ENCODE measurements around the gene TLR6.

Gene TLR6

GRCh38 chr4:38820329-38821061 lies 36.1 kb downstream of the TLR6 start:
- TF ChIP-seq TOX (CRISPR knock-in tag; IDR thresholded peaks at IDR 0.05; ENCODE audit: borderline replicate concordance), result no peak
- no peak for TF ChIP-seq PATZ1 (CRISPR knock-in tag; IDR thresholded peaks at IDR 0.05; ENCODE audit: borderline replicate concordance)
- no peak for TF ChIP-seq POU6F1 (CRISPR knock-in tag; IDR thresholded peaks at IDR 0.05; ENCODE audit: borderline replicate concordance, low read depth)
- no peak for TF ChIP-seq CREB5 (CRISPR knock-in tag; IDR thresholded peaks at IDR 0.05; ENCODE audit: low read depth)
- no peak for TF ChIP-seq ZFP3 (CRISPR knock-in tag; IDR thresholded peaks at IDR 0.05)
- no peak for TF ChIP-seq OSR1 (CRISPR knock-in tag; IDR thresholded peaks at IDR 0.05)
- TF ChIP-seq ZFP30 (CRISPR knock-in tag; IDR thresholded peaks at IDR 0.05), result no peak
- no peak for ATAC-seq

GRCh38 chr4:38819569-38819968 lies 37.0 kb downstream of the TLR6 start:
- no peak for ATAC-seq
- TF ChIP-seq ZNF8 (CRISPR knock-in tag; IDR thresholded peaks at IDR 0.05) (no peak), PPARA (CRISPR knock-in tag; IDR thresholded peaks at IDR 0.05; ENCODE audit: borderline replicate concordance) (no peak), ESRRG (CRISPR knock-in tag; IDR thresholded peaks at IDR 0.05) (no peak), GLIS3 (CRISPR knock-in tag; IDR thresholded peaks at IDR 0.05) (no peak), CSRNP3 (CRISPR knock-in tag; IDR thresholded peaks at IDR 0.05) (no peak), PATZ1 (CRISPR knock-in tag; IDR thresholded peaks at IDR 0.05; ENCODE audit: borderline replicate concordance) (no peak), POU6F1 (CRISPR knock-in tag; IDR thresholded peaks at IDR 0.05; ENCODE audit: borderline replicate concordance, low read depth) (no peak), OSR1 (CRISPR knock-in tag; IDR thresholded peaks at IDR 0.05) (no peak), TCF4 (CRISPR knock-in tag; IDR thresholded peaks at IDR 0.05; ENCODE audit: borderline replicate concordance) (no peak), SNAI2 (CRISPR knock-in tag; IDR thresholded peaks at IDR 0.05) (no peak), TSHZ2 (CRISPR knock-in tag; IDR thresholded peaks at IDR 0.05) (no peak), ZNF565 (CRISPR knock-in tag; conservative IDR thresholded peaks at IDR 0.05; ENCODE audit: low read depth) (no peak), CREB5 (CRISPR knock-in tag; IDR thresholded peaks at IDR 0.05; ENCODE audit: low read depth) (no peak)

Data from SK-N-SH treated with all-trans-retinoic acid at 6 μM for 48 hours (cell line).